ENCODE results near the gene MAPK4. TPM values are rescaled to one million over a fixed set of nuclear protein-coding genes. Genes with fewer than 3 reads are reported as not detected.

The MAPK4 gene
- total RNA-seq, 1 donor from 2014 or later = 2.2 TPM

DNA sequence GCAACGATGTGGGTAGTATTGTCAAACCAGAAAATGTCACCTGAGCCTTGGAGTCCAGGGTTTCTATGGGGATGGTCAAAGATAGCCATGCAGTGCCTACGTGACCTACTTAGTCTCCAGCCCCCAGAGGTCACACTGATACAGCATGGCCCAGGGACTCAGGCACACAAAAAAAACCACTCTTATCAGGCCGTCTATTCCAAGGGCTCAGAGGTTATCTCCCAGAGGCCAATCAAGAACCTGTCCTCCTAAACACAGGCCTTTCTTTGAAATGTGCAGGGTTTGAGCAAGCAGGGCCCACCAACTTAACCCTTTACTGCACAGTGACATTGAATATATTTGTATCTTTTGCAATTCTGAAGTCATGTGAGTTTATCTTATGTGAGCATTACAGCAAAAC is 177.2 kb downstream of the MAPK4 start:
- no peak for DNase-seq (ENCODE audit: extremely low spot score in 2 of 2)
- Histone ChIP-seq H3K4me1 (no peaks in the 10 kb centered on the region), H3K27me3 (no peaks in the 10 kb centered on the region), H3K4me3 (no peak overlapping the region), H3K9me3 (no peaks in the 10 kb centered on the region), H3K27ac (no peak overlapping the region), H3K36me3 (no peaks in the 10 kb centered on the region)
- intact Hi-C loops (cut with DNase I) = no loop called here
- TF ChIP-seq CTCF (IDR thresholded peaks at IDR 0.05) (no peak), POLR2AphosphoS5 (IDR thresholded peaks at IDR 0.05; ENCODE audit: insufficient read depth in 1 of 2, low read depth in 1 of 2) (no peak), POLR2A (IDR thresholded peaks at IDR 0.05) (no peak)

GRCh38 chr18:50738098-50738757 is 178.3 kb downstream of the MAPK4 start:
- H3K27ac ChIP-seq = no peak overlapping the region
- H3K36me3 ChIP-seq = no peaks in the 10 kb centered on the region
- intact Hi-C loops (cut with DNase I) = no loop called here
- DNase-seq (ENCODE audit: extremely low spot score in 2 of 2) = no peak
- H3K27me3 ChIP-seq = no peaks in the 10 kb centered on the region
- TF ChIP-seq POLR2AphosphoS5 (IDR thresholded peaks at IDR 0.05; ENCODE audit: insufficient read depth in 1 of 2, low read depth in 1 of 2) = no peak
- no peak for TF ChIP-seq POLR2A (IDR thresholded peaks at IDR 0.05)
- TF ChIP-seq CTCF (IDR thresholded peaks at IDR 0.05) = no peak
- H3K9me3 ChIP-seq = no peaks in the 10 kb centered on the region
- no peak overlapping the region for H3K4me3 ChIP-seq
- no peaks in the 10 kb centered on the region for H3K4me1 ChIP-seq

DNA sequence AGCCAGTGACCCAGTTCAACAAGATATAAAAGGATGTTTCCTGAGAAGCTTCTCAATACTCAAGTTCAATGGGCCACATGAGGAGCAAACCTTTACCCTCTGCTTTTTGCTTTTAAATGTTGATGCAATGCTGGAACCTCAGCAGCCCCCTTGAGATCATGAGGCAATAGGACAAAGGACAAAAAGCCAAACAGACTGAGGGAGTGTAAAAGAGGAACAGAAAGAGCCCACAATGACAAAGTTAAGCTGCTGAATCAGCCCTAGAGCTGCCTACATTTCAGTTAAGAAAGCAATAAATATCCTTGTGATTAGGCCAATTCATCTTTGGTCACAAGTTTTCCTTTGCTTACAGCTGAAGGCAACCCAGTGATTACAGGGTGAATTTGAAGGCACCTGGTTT is 183.1 kb downstream of the MAPK4 start:
- Histone ChIP-seq H3K4me1 (no peaks in the 10 kb centered on the region), H3K4me3 (no peak overlapping the region), H3K27me3 (no peaks in the 10 kb centered on the region), H3K27ac (no peak overlapping the region), H3K36me3 (no peaks in the 10 kb centered on the region), H3K9me3 (no peaks in the 10 kb centered on the region)
- no peak for DNase-seq (ENCODE audit: extremely low spot score in 2 of 2)
- no peak for TF ChIP-seq CTCF (IDR thresholded peaks at IDR 0.05)
- TF ChIP-seq POLR2A (IDR thresholded peaks at IDR 0.05) = no peak
- TF ChIP-seq POLR2AphosphoS5 (IDR thresholded peaks at IDR 0.05; ENCODE audit: insufficient read depth in 1 of 2, low read depth in 1 of 2) = no peak
- intact Hi-C loops (cut with DNase I) = no loop called here

DNA sequence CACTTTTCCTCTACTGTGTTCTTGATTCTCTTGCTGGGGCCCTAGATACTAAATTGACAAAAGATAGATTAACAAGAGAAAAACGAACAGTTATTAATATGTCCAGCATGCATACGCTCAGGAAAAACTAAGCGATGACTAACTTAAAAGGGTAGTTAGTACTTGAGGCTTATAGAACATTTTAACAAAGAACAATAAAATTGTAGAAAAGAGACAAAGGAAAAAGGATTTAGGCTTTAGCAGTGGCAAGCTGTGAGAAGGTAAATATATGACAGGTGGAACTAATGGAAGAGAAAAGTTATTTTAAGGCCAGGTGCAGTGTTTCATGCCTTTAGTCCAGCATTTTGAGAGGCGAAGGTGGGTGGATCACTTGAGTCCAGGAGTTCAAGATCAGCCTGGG is 184.4 kb downstream of the MAPK4 start:
- Histone ChIP-seq H3K4me3 (no peak overlapping the region), H3K4me1 (no peaks in the 10 kb centered on the region), H3K27me3 (no peaks in the 10 kb centered on the region), H3K9me3 (no peaks in the 10 kb centered on the region), H3K36me3 (no peaks in the 10 kb centered on the region), H3K27ac (no peak overlapping the region)
- no peak for DNase-seq (ENCODE audit: extremely low spot score in 2 of 2)
- TF ChIP-seq POLR2A (IDR thresholded peaks at IDR 0.05) (no peak), POLR2AphosphoS5 (IDR thresholded peaks at IDR 0.05; ENCODE audit: insufficient read depth in 1 of 2, low read depth in 1 of 2) (no peak), CTCF (IDR thresholded peaks at IDR 0.05) (no peak)
- intact Hi-C loops (cut with DNase I) = no loop called here

GRCh38 chr18:50745945-50746344 is 186.1 kb downstream of the MAPK4 start:
- TF ChIP-seq CTCF (IDR thresholded peaks at IDR 0.05) (no peak), POLR2AphosphoS5 (IDR thresholded peaks at IDR 0.05; ENCODE audit: insufficient read depth in 1 of 2, low read depth in 1 of 2) (no peak), POLR2A (IDR thresholded peaks at IDR 0.05) (no peak)
- Histone ChIP-seq H3K9me3 (no peaks in the 10 kb centered on the region), H3K27me3 (no peaks in the 10 kb centered on the region), H3K4me1 (no peaks in the 10 kb centered on the region), H3K4me3 (no peak overlapping the region), H3K27ac (no peak overlapping the region), H3K36me3 (no peaks in the 10 kb centered on the region)
- intact Hi-C loops (cut with DNase I) = no loop called here
- no peak for DNase-seq (ENCODE audit: extremely low spot score in 2 of 2)
